GM23338 (cell line): ENCODE data around the gene CCDC127. TPM values are rescaled to one million over a fixed set of nuclear protein-coding genes. Genes with fewer than 3 reads are reported as not detected.
"Not testable (repeated sequence)": the region's sequence is repeated elsewhere in the genome, so short reads cannot be mapped to it uniquely, and the experiment has no call there.

Experiments
- ATAC-seq: fragments of 200-7000 bp; cut with Tn5 transposase; 3 replicates; pipeline ENCODE4 v1.9.1; 2020
- DNase-seq: peaks from one replicate; pipeline ENCODE4 v3.0.0-alpha.2; 2015; ENCODE audit warnings: low spot score
- H2AFZ ChIP-seq: fragments of 200-600 bp; sonication (generic); 2 replicates; pipeline ENCODE4 v1.8.0; 2016; ENCODE audit warnings: antibody characterized with exemption, mild to moderate bottlenecking, moderate library complexity
- H3F3A ChIP-seq: fragments of 200-600 bp; sonication (generic); replicated peaks from 2 replicates; pipeline ENCODE4 v1.8.0; 2017; ENCODE audit warnings: antibody characterized with exemption, mixed run types, low read depth
- H3K27ac ChIP-seq: fragments of 200-600 bp; sonication (generic); 2 replicates; pipeline ENCODE4 v1.6.1; 2016; ENCODE audit warnings: low read depth
- H3K27me3 ChIP-seq: fragments of 200-600 bp; sonication (generic); 2 replicates; pipeline ENCODE4 v1.8.0; 2016; ENCODE audit warnings: mild to moderate bottlenecking, mixed run types, moderate library complexity; ENCODE audit not compliant: insufficient read depth
- H3K36me3 ChIP-seq: fragments of 200-600 bp; sonication (generic); 2 replicates; pipeline ENCODE4 v1.8.0; 2016; ENCODE audit warnings: mild to moderate bottlenecking; ENCODE audit not compliant: insufficient read depth
- H3K4me1 ChIP-seq: fragments of 200-600 bp; sonication (generic); 2 replicates; pipeline ENCODE4 v1.8.0; 2016; ENCODE audit warnings: mild to moderate bottlenecking, moderate library complexity; ENCODE audit not compliant: insufficient read depth
- H3K4me2 ChIP-seq: fragments of 200-600 bp; sonication (generic); 2 replicates; pipeline ENCODE4 v1.7.1; 2017; ENCODE audit warnings: mixed run types
- H3K4me3 ChIP-seq: fragments of 200-600 bp; sonication (generic); 2 replicates; pipeline ENCODE4 v1.6.1; 2016; ENCODE audit warnings: mixed run types
- H3K79me2 ChIP-seq: fragments of 200-600 bp; sonication (generic); replicated peaks from 2 replicates; pipeline ENCODE4 v1.8.0; 2017; ENCODE audit warnings: mild to moderate bottlenecking; ENCODE audit not compliant: insufficient read depth
- H3K9me2 ChIP-seq: fragments of 200-600 bp; sonication (generic); 2 replicates; pipeline ENCODE4 v1.8.0; 2017; ENCODE audit not compliant: insufficient read depth
- H4K20me1 ChIP-seq: fragments of 200-600 bp; sonication (generic); replicated peaks from 2 replicates; pipeline ENCODE4 v1.8.0; 2017; ENCODE audit warnings: mild to moderate bottlenecking; ENCODE audit not compliant: insufficient read depth
- H3K27ac Mint-ChIP-seq: 2 replicates; pipeline ENCODE4 v1.8.0; 2020; ENCODE audit warnings: inconsistent platforms, mild to moderate bottlenecking, moderate library complexity, mixed read lengths
- H3K27me3 Mint-ChIP-seq: 3 replicates; pipeline ENCODE4 v1.8.0; 2022; ENCODE audit warnings: low read depth, mild to moderate bottlenecking, moderate library complexity, mixed read lengths, inconsistent platforms; ENCODE audit not compliant: insufficient read depth, poor library complexity
- H3K36me3 Mint-ChIP-seq: 3 replicates; pipeline ENCODE4 v1.8.0; 2021; ENCODE audit warnings: low read depth, mild to moderate bottlenecking, inconsistent platforms, moderate library complexity, mixed read lengths
- H3K4me1 Mint-ChIP-seq: 3 replicates; pipeline ENCODE4 v1.8.0; 2020; ENCODE audit warnings: mild to moderate bottlenecking, inconsistent platforms, mixed read lengths
- H3K4me3 Mint-ChIP-seq: 3 replicates; pipeline ENCODE4 v1.8.0; 2021; ENCODE audit warnings: moderate library complexity, mild to moderate bottlenecking, inconsistent platforms, mixed read lengths
- H3K9me3 Mint-ChIP-seq: 3 replicates; pipeline ENCODE4 v1.8.0; 2020; ENCODE audit warnings: moderate library complexity, mild to moderate bottlenecking, inconsistent platforms, mixed read lengths
- CREB1 ChIP-seq: fragments of 250-450 bp; sonication (Bioruptor Pico); IDR thresholded peaks from 2 replicates; pipeline ENCODE4 v1.5.0; 2020; ENCODE audit warnings: low read depth, mild to moderate bottlenecking, moderate library complexity
- EZH2 ChIP-seq: fragments of 200-600 bp; sonication (generic); IDR thresholded peaks from one replicate; pipeline ENCODE4 v1.8.0; 2017; ENCODE audit warnings: antibody characterized with exemption, mild to moderate bottlenecking, low read depth; ENCODE audit not compliant: unreplicated experiment
- JUNB ChIP-seq: IDR thresholded peaks from one replicate; pipeline ENCODE4 v1.6.1; 2016; ENCODE audit warnings: antibody characterized with exemption; ENCODE audit not compliant: unreplicated experiment
- NANOG ChIP-seq: IDR thresholded peaks from 2 replicates; pipeline ENCODE4 v1.6.1; 2016; ENCODE audit warnings: antibody characterized with exemption, borderline replicate concordance
- POLR2AphosphoS5 ChIP-seq: IDR thresholded peaks from 2 replicates; pipeline ENCODE4 v1.6.1; 2016; ENCODE audit warnings: antibody characterized with exemption, low read depth
- ZNF331 ChIP-seq: fragments of 250-450 bp; sonication (Bioruptor Pico); IDR thresholded peaks from 2 replicates; pipeline ENCODE4 v1.5.0; 2020; ENCODE audit warnings: low read depth, mild to moderate bottlenecking, moderate library complexity
- polyA plus RNA-seq: library from polyadenylated mRNA; unstranded; fragments of >200 nt; fragmentation: Nextera tagmentation; extraction: Ambion mirVana; gene quantifications from 2 replicates; pipeline ENCODE4 v1.2.1, GENCODE V29; 2016
- total RNA-seq: library from RNA; depleted of rRNA; stranded (reverse); fragments of >200 nt; shearing (Covaris generic); gene quantifications from 2 replicates; pipeline ENCODE4 v1.2.3, GENCODE V29; 2014
- TF ChIP-seq, protein P1 (sequence below), 2 experiments: fragments of 200-600 bp in 1 of 2; sonication (generic) in 1 of 2; conservative IDR thresholded peaks; 2 replicates each; pipeline versions ENCODE4 v1.5.1 to v1.6.1; 2016 to 2017; ENCODE audit warnings: antibody characterized with exemption in 2 of 2, low read depth in 2 of 2, mild to moderate bottlenecking in 2 of 2, moderate library complexity in 1 of 2
- TF ChIP-seq, protein P2 (sequence below): IDR thresholded peaks from one replicate; pipeline ENCODE4 v1.6.1; 2018; ENCODE audit warnings: antibody characterized with exemption; ENCODE audit not compliant: unreplicated experiment

Gene CCDC127
- total and polyA plus RNA-seq, 2 experiments from 2014 or later, result 6.0 to 7.2 TPM

DNA sequence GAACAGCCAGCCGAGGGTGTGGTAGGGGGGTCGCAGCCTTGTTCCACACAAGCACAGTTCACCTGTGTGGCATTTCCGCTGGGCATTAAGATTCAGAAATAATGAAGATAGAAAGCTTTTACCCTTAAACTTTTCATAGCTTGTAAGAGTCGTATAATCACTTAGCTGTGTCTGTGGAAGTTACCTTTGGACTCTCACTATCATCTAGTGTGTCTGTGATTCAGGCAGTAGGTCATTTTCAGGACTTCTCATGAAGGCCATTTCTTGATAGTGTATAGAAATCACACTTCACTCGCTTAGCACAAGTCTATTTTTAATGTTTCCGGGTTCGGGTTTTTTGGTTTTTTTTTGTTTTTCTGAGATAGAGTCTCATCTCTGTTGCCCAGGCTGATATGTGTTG lies 37.2 kb upstream of the CCDC127 start:
- not testable (repeated sequence) for ATAC-seq, H3K4me3 ChIP-seq, H4K20me1 ChIP-seq, H3K4me1 ChIP-seq, H3K4me3 Mint-ChIP-seq, H3K4me2 ChIP-seq, H3K4me1 Mint-ChIP-seq, H3K27ac ChIP-seq, H3K9me2 ChIP-seq, H3K36me3 ChIP-seq, DNase-seq, H3K27ac Mint-ChIP-seq, H3K79me2 ChIP-seq, H3K27me3 ChIP-seq, H3F3A ChIP-seq, H2AFZ ChIP-seq
- peaks cover 21% of the 10 kb centered on the region for H3K9me3 Mint-ChIP-seq
- H3K36me3 Mint-ChIP-seq, result peaks cover 63% of the 10 kb centered on the region
- H3K27me3 Mint-ChIP-seq, result peaks cover 12% of the 10 kb centered on the region

DNA sequence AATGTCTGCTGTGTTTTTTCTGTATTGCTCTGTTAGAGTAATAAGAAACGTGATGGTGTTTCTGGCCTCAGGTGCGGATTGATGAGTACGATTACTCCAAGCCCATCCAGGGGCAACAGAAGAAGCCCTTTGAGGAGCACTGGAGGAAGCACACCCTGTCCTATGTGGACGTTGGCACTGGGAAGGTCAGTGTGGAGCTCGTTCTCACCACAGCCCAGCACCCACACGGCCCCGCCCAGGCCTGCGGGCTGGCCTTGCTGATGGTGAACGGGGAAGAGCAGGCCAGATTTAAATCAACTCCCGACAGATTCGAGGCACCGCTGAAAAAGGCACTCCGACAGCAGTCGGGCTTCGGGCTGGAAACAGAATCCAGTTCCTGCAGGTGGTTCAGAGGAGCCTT lies 36.4 kb upstream of the CCDC127 start:
- H3K79me2 ChIP-seq, H3K27me3 ChIP-seq, H3K4me3 Mint-ChIP-seq, H3K9me2 ChIP-seq, H3K27ac ChIP-seq, H2AFZ ChIP-seq, H3K36me3 ChIP-seq, H3K4me1 ChIP-seq, H3K4me3 ChIP-seq, H3K4me1 Mint-ChIP-seq, H3K27ac Mint-ChIP-seq, ATAC-seq, DNase-seq, H3K4me2 ChIP-seq, H4K20me1 ChIP-seq, H3F3A ChIP-seq: not testable (repeated sequence)
- H3K9me3 Mint-ChIP-seq, result peaks cover 25% of the 10 kb centered on the region
- peaks cover 12% of the 10 kb centered on the region for H3K27me3 Mint-ChIP-seq
- H3K36me3 Mint-ChIP-seq, result peaks cover 70% of the 10 kb centered on the region

DNA sequence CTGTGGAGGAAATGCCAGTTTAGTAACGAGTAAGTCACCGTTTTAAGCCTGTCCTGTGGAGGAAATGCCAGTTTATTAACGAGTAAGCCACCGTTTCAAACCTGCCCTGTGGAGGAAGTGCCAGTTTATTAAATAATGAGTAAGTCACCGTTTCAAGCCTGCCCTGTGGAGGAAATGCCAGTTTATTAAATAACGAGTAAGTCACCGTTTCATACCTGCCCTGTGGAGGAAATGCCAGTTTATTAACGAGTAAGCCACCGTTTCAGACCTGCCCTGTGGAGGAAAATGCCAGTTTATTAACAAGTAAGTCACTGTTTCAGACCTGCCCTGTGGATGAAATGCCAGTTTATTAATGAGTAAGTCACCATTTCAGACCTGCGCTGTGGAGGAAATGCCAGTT lies 34.6 kb upstream of the CCDC127 start:
- Histone ChIP-seq H3K27ac (no peak overlapping the region), H3K27me3 (no peaks in the 10 kb centered on the region), H3K9me2 (no peaks in the 10 kb centered on the region), H3K79me2 (no peaks in the 10 kb centered on the region), H3K36me3 (peaks cover 17% of the 10 kb centered on the region), H3K4me3 (no peak overlapping the region), H3K4me2 (no peak overlapping the region), H4K20me1 (no peaks in the 10 kb centered on the region), H2AFZ (no peak overlapping the region), H3K4me1 (no peaks in the 10 kb centered on the region), H3F3A (no peaks in the 10 kb centered on the region; the same call in 1 of the 2 replicates)
- peaks cover 30% of the 10 kb centered on the region for H3K9me3 Mint-ChIP-seq
- no peak for DNase-seq
- H3K27me3 Mint-ChIP-seq, result peaks cover 5% of the 10 kb centered on the region
- no peak overlapping the region for H3K4me3 Mint-ChIP-seq
- H3K4me1 Mint-ChIP-seq, result no peaks in the 10 kb centered on the region
- no peak for ATAC-seq
- peaks cover 73% of the 10 kb centered on the region for H3K36me3 Mint-ChIP-seq
- no peak overlapping the region for H3K27ac Mint-ChIP-seq
- TF ChIP-seq, protein P1, sequence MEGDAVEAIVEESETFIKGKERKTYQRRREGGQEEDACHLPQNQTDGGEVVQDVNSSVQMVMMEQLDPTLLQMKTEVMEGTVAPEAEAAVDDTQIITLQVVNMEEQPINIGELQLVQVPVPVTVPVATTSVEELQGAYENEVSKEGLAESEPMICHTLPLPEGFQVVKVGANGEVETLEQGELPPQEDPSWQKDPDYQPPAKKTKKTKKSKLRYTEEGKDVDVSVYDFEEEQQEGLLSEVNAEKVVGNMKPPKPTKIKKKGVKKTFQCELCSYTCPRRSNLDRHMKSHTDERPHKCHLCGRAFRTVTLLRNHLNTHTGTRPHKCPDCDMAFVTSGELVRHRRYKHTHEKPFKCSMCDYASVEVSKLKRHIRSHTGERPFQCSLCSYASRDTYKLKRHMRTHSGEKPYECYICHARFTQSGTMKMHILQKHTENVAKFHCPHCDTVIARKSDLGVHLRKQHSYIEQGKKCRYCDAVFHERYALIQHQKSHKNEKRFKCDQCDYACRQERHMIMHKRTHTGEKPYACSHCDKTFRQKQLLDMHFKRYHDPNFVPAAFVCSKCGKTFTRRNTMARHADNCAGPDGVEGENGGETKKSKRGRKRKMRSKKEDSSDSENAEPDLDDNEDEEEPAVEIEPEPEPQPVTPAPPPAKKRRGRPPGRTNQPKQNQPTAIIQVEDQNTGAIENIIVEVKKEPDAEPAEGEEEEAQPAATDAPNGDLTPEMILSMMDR (conservative IDR thresholded peaks at IDR 0.05; ENCODE audit: low read depth in 2 of 2), result no peak
- TF ChIP-seq NANOG (no peak), ZNF331 (no peak), POLR2AphosphoS5 (no peak), EZH2 (no peak), CREB1 (CRISPR knock-in tag) (no peak), JUNB (no peak)
- TF ChIP-seq, protein P2, sequence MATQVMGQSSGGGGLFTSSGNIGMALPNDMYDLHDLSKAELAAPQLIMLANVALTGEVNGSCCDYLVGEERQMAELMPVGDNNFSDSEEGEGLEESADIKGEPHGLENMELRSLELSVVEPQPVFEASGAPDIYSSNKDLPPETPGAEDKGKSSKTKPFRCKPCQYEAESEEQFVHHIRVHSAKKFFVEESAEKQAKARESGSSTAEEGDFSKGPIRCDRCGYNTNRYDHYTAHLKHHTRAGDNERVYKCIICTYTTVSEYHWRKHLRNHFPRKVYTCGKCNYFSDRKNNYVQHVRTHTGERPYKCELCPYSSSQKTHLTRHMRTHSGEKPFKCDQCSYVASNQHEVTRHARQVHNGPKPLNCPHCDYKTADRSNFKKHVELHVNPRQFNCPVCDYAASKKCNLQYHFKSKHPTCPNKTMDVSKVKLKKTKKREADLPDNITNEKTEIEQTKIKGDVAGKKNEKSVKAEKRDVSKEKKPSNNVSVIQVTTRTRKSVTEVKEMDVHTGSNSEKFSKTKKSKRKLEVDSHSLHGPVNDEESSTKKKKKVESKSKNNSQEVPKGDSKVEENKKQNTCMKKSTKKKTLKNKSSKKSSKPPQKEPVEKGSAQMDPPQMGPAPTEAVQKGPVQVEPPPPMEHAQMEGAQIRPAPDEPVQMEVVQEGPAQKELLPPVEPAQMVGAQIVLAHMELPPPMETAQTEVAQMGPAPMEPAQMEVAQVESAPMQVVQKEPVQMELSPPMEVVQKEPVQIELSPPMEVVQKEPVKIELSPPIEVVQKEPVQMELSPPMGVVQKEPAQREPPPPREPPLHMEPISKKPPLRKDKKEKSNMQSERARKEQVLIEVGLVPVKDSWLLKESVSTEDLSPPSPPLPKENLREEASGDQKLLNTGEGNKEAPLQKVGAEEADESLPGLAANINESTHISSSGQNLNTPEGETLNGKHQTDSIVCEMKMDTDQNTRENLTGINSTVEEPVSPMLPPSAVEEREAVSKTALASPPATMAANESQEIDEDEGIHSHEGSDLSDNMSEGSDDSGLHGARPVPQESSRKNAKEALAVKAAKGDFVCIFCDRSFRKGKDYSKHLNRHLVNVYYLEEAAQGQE, result no peak
